ENCODE data around the gene INIP.

INIP gene

DNA sequence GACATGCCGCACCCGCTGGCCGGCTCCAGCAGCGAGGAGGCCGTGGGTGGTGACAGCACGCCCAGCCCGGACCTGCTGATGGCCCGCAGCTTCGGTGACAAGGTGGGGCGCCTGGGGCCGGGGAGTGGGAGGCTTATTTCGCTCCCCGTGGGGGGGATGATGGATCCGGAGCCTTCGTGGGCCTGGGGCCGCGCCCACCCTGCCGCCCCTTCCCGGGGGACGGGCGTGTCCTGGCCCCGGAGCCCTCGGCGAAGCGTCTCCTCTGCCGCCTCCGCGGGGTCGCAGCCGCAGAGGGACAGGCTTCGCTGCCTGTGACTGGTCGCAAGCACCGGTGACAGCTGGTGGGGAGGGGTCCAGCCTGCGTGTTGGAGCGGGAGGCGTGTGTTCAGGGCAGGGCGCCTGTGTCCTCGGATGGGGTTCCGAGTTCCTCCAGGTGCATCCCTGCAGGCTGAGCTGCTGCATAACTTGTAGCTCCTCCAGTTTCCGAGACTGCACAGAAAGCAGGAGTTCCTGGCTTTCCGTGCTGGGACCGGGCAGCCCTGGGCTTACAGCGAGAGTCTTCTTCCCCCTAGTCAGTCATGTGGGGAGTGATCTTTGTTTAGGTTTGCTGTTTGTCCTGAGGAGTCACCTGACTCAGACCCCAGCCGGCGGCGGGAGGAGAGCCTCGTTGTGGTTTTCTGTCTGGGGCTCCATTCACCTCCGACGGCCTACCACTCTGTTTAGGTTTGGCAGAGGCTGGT, 33.3 kb upstream of the INIP start:
- Histone ChIP-seq H3K4me3 (ENCODE audit: low read depth, low read length) (peak overlapping the region; percentile 54), H3K27ac (ENCODE audit: extremely low read depth, low read depth, low read length) (peak overlapping the region; percentile 59; the same call in 1 of the 2 replicates), H3K36me3 (ENCODE audit: control insufficient read depth in 2 of 2, insufficient read depth in 1 of 2, low read length in 2 of 2) (no peaks in the 10 kb centered on the region), H3K4me1 (ENCODE audit: control insufficient read depth, insufficient read depth, low read length) (peaks cover 2% of the 10 kb centered on the region; the same call in 1 of the 2 replicates), H3K9me3 (ENCODE audit: control insufficient read depth, insufficient read depth, low read depth, low read length) (no peaks in the 10 kb centered on the region)
- ChIA-PET POLR2A (interaction anchor here (0.6 to 2.5 kb wide), 6 partner anchors 14 to 372 kb away, joined by 3 to 18 read pairs (median 4); partner anchors contain the start of genes HSDL2, INIP and KIAA1958), CTCF (interaction anchor here (1.2 to 1.5 kb wide), 4 partner anchors 32 to 153 kb away, joined by 3 to 5 read pairs (median 4); no protein-coding TSS in a partner anchor)
- TF ChIP-seq KLF1 (tag by site-specific recombination; IDR thresholded peaks at IDR 0.05) (peak; percentile 58; the same call in 1 of the 2 replicates), ZNF426 (tag by site-specific recombination; IDR thresholded peaks at IDR 0.05) (no peak), ZNF561 (tag by site-specific recombination; IDR thresholded peaks at IDR 0.05; ENCODE audit: borderline replicate concordance) (0 out of 2 replicates have a peak, but pooled peaks have one; percentile 18), ZNF341 (tag by site-specific recombination; IDR thresholded peaks at IDR 0.05; ENCODE audit: low read depth) (peak; percentile 87), GLIS2 (tag by site-specific recombination; IDR thresholded peaks at IDR 0.05) (peak; percentile 68), GLIS1 (tag by site-specific recombination; IDR thresholded peaks at IDR 0.05) (0 out of 2 replicates have a peak, but pooled peaks have one; percentile 6), ZBTB17 (tag by site-specific recombination; IDR thresholded peaks at IDR 0.05) (peak; percentile 67), ZNF529 (tag by site-specific recombination; IDR thresholded peaks at IDR 0.05; ENCODE audit: insufficient replicate concordance) (no peak), MZF1 (tag by site-specific recombination; IDR thresholded peaks at IDR 0.05; ENCODE audit: borderline replicate concordance) (no peak), ZNF600 (tag by site-specific recombination; IDR thresholded peaks at IDR 0.05) (peak; percentile 63; the same call in 1 of the 2 replicates), SP2 (tag by site-specific recombination; IDR thresholded peaks at IDR 0.05) (peak; percentile 48), ZXDB (tag by site-specific recombination; IDR thresholded peaks at IDR 0.05) (0 out of 2 replicates have a peak, but pooled peaks have one; percentile 24), ZFHX2 (tag by site-specific recombination; conservative IDR thresholded peaks at IDR 0.05) (peak; percentile 89)
- TF ChIP-seq, protein P1, sequence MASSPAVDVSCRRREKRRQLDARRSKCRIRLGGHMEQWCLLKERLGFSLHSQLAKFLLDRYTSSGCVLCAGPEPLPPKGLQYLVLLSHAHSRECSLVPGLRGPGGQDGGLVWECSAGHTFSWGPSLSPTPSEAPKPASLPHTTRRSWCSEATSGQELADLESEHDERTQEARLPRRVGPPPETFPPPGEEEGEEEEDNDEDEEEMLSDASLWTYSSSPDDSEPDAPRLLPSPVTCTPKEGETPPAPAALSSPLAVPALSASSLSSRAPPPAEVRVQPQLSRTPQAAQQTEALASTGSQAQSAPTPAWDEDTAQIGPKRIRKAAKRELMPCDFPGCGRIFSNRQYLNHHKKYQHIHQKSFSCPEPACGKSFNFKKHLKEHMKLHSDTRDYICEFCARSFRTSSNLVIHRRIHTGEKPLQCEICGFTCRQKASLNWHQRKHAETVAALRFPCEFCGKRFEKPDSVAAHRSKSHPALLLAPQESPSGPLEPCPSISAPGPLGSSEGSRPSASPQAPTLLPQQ (tag by site-specific recombination; IDR thresholded peaks at IDR 0.05), result peak; percentile 34; the same call in 1 of the 2 replicates
- TF ChIP-seq, protein P2, sequence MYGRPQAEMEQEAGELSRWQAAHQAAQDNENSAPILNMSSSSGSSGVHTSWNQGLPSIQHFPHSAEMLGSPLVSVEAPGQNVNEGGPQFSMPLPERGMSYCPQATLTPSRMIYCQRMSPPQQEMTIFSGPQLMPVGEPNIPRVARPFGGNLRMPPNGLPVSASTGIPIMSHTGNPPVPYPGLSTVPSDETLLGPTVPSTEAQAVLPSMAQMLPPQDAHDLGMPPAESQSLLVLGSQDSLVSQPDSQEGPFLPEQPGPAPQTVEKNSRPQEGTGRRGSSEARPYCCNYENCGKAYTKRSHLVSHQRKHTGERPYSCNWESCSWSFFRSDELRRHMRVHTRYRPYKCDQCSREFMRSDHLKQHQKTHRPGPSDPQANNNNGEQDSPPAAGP (tag by site-specific recombination; IDR thresholded peaks at IDR 0.05), result peak; percentile 23; the same call in 1 of the 2 replicates
- TF ChIP-seq, protein P3, sequence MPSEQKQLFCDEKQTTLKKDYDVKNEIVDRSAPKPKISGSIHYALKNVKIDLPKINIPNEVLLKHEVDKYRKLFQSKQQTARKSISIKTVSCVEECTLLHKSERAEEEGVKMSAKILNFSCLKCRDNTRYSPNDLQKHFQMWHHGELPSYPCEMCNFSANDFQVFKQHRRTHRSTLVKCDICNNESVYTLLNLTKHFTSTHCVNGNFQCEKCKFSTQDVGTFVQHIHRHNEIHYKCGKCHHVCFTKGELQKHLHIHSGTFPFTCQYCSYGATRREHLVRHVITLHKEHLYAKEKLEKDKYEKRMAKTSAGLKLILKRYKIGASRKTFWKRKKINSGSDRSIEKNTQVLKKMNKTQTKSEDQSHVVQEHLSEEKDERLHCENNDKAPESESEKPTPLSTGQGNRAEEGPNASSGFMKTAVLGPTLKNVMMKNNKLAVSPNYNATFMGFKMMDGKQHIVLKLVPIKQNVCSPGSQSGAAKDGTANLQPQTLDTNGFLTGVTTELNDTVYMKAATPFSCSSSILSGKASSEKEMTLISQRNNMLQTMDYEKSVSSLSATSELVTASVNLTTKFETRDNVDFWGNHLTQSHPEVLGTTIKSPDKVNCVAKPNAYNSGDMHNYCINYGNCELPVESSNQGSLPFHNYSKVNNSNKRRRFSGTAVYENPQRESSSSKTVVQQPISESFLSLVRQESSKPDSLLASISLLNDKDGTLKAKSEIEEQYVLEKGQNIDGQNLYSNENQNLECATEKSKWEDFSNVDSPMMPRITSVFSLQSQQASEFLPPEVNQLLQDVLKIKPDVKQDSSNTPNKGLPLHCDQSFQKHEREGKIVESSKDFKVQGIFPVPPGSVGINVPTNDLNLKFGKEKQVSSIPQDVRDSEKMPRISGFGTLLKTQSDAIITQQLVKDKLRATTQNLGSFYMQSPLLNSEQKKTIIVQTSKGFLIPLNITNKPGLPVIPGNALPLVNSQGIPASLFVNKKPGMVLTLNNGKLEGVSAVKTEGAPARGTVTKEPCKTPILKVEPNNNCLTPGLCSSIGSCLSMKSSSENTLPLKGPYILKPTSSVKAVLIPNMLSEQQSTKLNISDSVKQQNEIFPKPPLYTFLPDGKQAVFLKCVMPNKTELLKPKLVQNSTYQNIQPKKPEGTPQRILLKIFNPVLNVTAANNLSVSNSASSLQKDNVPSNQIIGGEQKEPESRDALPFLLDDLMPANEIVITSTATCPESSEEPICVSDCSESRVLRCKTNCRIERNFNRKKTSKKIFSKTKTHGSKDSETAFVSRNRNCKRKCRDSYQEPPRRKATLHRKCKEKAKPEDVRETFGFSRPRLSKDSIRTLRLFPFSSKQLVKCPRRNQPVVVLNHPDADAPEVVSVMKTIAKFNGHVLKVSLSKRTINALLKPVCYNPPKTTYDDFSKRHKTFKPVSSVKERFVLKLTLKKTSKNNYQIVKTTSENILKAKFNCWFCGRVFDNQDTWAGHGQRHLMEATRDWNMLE (tag by site-specific recombination; conservative IDR thresholded peaks at IDR 0.05; ENCODE audit: low read depth), result no peak
- TF ChIP-seq, protein P4, sequence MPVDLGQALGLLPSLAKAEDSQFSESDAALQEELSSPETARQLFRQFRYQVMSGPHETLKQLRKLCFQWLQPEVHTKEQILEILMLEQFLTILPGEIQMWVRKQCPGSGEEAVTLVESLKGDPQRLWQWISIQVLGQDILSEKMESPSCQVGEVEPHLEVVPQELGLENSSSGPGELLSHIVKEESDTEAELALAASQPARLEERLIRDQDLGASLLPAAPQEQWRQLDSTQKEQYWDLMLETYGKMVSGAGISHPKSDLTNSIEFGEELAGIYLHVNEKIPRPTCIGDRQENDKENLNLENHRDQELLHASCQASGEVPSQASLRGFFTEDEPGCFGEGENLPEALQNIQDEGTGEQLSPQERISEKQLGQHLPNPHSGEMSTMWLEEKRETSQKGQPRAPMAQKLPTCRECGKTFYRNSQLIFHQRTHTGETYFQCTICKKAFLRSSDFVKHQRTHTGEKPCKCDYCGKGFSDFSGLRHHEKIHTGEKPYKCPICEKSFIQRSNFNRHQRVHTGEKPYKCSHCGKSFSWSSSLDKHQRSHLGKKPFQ (tag by site-specific recombination; IDR thresholded peaks at IDR 0.05), result no peak
- TF ChIP-seq, protein P5, sequence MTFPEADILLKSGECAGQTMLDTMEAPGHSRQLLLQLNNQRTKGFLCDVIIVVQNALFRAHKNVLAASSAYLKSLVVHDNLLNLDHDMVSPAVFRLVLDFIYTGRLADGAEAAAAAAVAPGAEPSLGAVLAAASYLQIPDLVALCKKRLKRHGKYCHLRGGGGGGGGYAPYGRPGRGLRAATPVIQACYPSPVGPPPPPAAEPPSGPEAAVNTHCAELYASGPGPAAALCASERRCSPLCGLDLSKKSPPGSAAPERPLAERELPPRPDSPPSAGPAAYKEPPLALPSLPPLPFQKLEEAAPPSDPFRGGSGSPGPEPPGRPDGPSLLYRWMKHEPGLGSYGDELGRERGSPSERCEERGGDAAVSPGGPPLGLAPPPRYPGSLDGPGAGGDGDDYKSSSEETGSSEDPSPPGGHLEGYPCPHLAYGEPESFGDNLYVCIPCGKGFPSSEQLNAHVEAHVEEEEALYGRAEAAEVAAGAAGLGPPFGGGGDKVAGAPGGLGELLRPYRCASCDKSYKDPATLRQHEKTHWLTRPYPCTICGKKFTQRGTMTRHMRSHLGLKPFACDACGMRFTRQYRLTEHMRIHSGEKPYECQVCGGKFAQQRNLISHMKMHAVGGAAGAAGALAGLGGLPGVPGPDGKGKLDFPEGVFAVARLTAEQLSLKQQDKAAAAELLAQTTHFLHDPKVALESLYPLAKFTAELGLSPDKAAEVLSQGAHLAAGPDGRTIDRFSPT (tag by site-specific recombination; IDR thresholded peaks at IDR 0.05), result no peak
- TF ChIP-seq, protein P6, sequence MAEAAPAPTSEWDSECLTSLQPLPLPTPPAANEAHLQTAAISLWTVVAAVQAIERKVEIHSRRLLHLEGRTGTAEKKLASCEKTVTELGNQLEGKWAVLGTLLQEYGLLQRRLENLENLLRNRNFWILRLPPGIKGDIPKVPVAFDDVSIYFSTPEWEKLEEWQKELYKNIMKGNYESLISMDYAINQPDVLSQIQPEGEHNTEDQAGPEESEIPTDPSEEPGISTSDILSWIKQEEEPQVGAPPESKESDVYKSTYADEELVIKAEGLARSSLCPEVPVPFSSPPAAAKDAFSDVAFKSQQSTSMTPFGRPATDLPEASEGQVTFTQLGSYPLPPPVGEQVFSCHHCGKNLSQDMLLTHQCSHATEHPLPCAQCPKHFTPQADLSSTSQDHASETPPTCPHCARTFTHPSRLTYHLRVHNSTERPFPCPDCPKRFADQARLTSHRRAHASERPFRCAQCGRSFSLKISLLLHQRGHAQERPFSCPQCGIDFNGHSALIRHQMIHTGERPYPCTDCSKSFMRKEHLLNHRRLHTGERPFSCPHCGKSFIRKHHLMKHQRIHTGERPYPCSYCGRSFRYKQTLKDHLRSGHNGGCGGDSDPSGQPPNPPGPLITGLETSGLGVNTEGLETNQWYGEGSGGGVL (tag by site-specific recombination; IDR thresholded peaks at IDR 0.05), result peak; percentile 9; the same call in 1 of the 2 replicates
- TF ChIP-seq, protein P7, sequence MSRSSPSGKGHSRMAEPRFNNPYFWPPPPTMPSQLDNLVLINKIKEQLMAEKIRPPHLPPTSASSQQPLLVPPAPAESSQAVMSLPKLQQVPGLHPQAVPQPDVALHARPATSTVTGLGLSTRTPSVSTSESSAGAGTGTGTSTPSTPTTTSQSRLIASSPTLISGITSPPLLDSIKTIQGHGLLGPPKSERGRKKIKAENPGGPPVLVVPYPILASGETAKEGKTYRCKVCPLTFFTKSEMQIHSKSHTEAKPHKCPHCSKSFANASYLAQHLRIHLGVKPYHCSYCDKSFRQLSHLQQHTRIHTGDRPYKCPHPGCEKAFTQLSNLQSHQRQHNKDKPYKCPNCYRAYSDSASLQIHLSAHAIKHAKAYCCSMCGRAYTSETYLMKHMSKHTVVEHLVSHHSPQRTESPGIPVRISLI (tag by site-specific recombination; IDR thresholded peaks at IDR 0.05), result no peak
